ENCODE results near the gene CDC20. TPM values are rescaled to one million over a fixed set of nuclear protein-coding genes. Genes with fewer than 3 reads are reported as not detected.

The CDC20 gene
- total RNA-seq, 1 donor from 2014 or later: 22.5 TPM

- no peak overlapping the region for H3K4me3 Mint-ChIP-seq (ENCODE audit: unreplicated experiment)
- H3K27ac Mint-ChIP-seq (ENCODE audit: unreplicated experiment): no peak overlapping the region
- TF ChIP-seq CTCF (IDR thresholded peaks at IDR 0.05; ENCODE audit: partially characterized antibody, unreplicated experiment): no peak
- no peaks in the 10 kb centered on the region for H3K36me3 Mint-ChIP-seq (ENCODE audit: unreplicated experiment)
- no peak for DNase-seq
- H3K4me1 Mint-ChIP-seq (ENCODE audit: low read depth, unreplicated experiment): no peaks in the 10 kb centered on the region
- peaks cover 1% of the 10 kb centered on the region for H3K9me3 Mint-ChIP-seq (ENCODE audit: unreplicated experiment)
- H3K27me3 Mint-ChIP-seq (ENCODE audit: unreplicated experiment): no peaks in the 10 kb centered on the region
Measured at GRCh38 chr1:43379476-43379875, 20.7 kb downstream of the CDC20 start.

- Mint-ChIP-seq H3K9me3 (ENCODE audit: unreplicated experiment) (peaks cover 1% of the 10 kb centered on the region), H3K27ac (ENCODE audit: unreplicated experiment) (no peak overlapping the region), H3K27me3 (ENCODE audit: unreplicated experiment) (no peaks in the 10 kb centered on the region)
Measured at GRCh38 chr1:43381612-43382011, 22.8 kb downstream of the CDC20 start.

GRCh38 chr1:43382027-43382779, 23.4 kb downstream of the CDC20 start:
- H3K4me1 Mint-ChIP-seq (ENCODE audit: low read depth, unreplicated experiment): no peaks in the 10 kb centered on the region
- no peak overlapping the region for H3K27ac Mint-ChIP-seq (ENCODE audit: unreplicated experiment)
- H3K4me3 Mint-ChIP-seq (ENCODE audit: unreplicated experiment): no peak overlapping the region
- H3K36me3 Mint-ChIP-seq (ENCODE audit: unreplicated experiment): peaks cover 5% of the 10 kb centered on the region
- H3K9me3 Mint-ChIP-seq (ENCODE audit: unreplicated experiment): peaks cover 1% of the 10 kb centered on the region
- TF ChIP-seq CTCF (IDR thresholded peaks at IDR 0.05; ENCODE audit: partially characterized antibody, unreplicated experiment): no peak
- H3K27me3 Mint-ChIP-seq (ENCODE audit: unreplicated experiment): no peaks in the 10 kb centered on the region
- DNase-seq: no peak

More at GRCh38 chr1:43381612-43382011, 22.8 kb downstream of the CDC20 start:
- no peak for TF ChIP-seq CTCF (IDR thresholded peaks at IDR 0.05; ENCODE audit: partially characterized antibody, unreplicated experiment)
- Mint-ChIP-seq H3K4me3 (ENCODE audit: unreplicated experiment) (no peak overlapping the region), H3K36me3 (ENCODE audit: unreplicated experiment) (peaks cover 4% of the 10 kb centered on the region), H3K4me1 (ENCODE audit: low read depth, unreplicated experiment) (no peaks in the 10 kb centered on the region)
- DNase-seq: no peak

GRCh38 chr1:43383449-43383848, 24.7 kb downstream of the CDC20 start:
- H3K27me3 Mint-ChIP-seq (ENCODE audit: unreplicated experiment): no peaks in the 10 kb centered on the region
- no peak for TF ChIP-seq CTCF (IDR thresholded peaks at IDR 0.05; ENCODE audit: partially characterized antibody, unreplicated experiment)
- H3K27ac Mint-ChIP-seq (ENCODE audit: unreplicated experiment): no peak overlapping the region
- no peaks in the 10 kb centered on the region for H3K9me3 Mint-ChIP-seq (ENCODE audit: unreplicated experiment)
- peaks cover 5% of the 10 kb centered on the region for H3K36me3 Mint-ChIP-seq (ENCODE audit: unreplicated experiment)
- H3K4me1 Mint-ChIP-seq (ENCODE audit: low read depth, unreplicated experiment): peaks cover 2% of the 10 kb centered on the region
- no peak for DNase-seq
- no peak overlapping the region for H3K4me3 Mint-ChIP-seq (ENCODE audit: unreplicated experiment)

- H3K27ac Mint-ChIP-seq (ENCODE audit: unreplicated experiment): no peak overlapping the region
- no peaks in the 10 kb centered on the region for H3K9me3 Mint-ChIP-seq (ENCODE audit: unreplicated experiment)
Measured at GRCh38 chr1:43386676-43387075, 27.9 kb downstream of the CDC20 start.

More at GRCh38 chr1:43386676-43387075, 27.9 kb downstream of the CDC20 start:
- Mint-ChIP-seq H3K27me3 (ENCODE audit: unreplicated experiment) (peaks cover 3% of the 10 kb centered on the region), H3K36me3 (ENCODE audit: unreplicated experiment) (peaks cover 5% of the 10 kb centered on the region), H3K4me3 (ENCODE audit: unreplicated experiment) (no peak overlapping the region), H3K4me1 (ENCODE audit: low read depth, unreplicated experiment) (peaks cover 11% of the 10 kb centered on the region)
- no peak for TF ChIP-seq CTCF (IDR thresholded peaks at IDR 0.05; ENCODE audit: partially characterized antibody, unreplicated experiment)
- DNase-seq: no peak
